ENCODE data around the gene LRBA. TPM values are rescaled to one million over a fixed set of nuclear protein-coding genes. Genes with fewer than 3 reads are reported as not detected.

The LRBA gene
- total RNA-seq, 2 donors from 2014 or later, result 55.5 to 77.7 TPM

GRCh38 chr4:150768497-150768896, 246.6 kb downstream of the LRBA start:
- intact Hi-C loops (cut with DNase I), result no loop called here
- H3K36me3 ChIP-seq, result no peaks in the 10 kb centered on the region
- no peak for TF ChIP-seq CTCF (IDR thresholded peaks at IDR 0.05)
- no peaks in the 10 kb centered on the region for H3K4me1 ChIP-seq
- H3K9ac ChIP-seq (ENCODE audit: low read depth in 2 of 2, low read length in 2 of 2), result no peak overlapping the region
- no peaks in the 10 kb centered on the region for H3K9me3 ChIP-seq
- H3K27me3 ChIP-seq, result no peaks in the 10 kb centered on the region
- no peak for DNase-seq
- H3K4me3 ChIP-seq, result no peak overlapping the region
- no peak overlapping the region for H3K27ac ChIP-seq

GRCh38 chr4:150765216-150765615, 249.9 kb downstream of the LRBA start:
- DNase-seq, result no peak

GRCh38 chr4:150751648-150752047, 263.4 kb downstream of the LRBA start:
- Histone ChIP-seq H3K36me3 (no peaks in the 10 kb centered on the region), H3K9me3 (no peaks in the 10 kb centered on the region), H3K27me3 (no peaks in the 10 kb centered on the region), H3K4me1 (no peaks in the 10 kb centered on the region), H3K27ac (no peak overlapping the region), H3K4me3 (no peak overlapping the region), H3K9ac (ENCODE audit: low read depth in 2 of 2, low read length in 2 of 2) (no peak overlapping the region)
- TF ChIP-seq CTCF (IDR thresholded peaks at IDR 0.05), result no peak
- intact Hi-C loops (cut with DNase I), result no loop called here
- DNase-seq, result no peak

More at GRCh38 chr4:150765216-150765615, 249.9 kb downstream of the LRBA start:
- TF ChIP-seq CTCF (IDR thresholded peaks at IDR 0.05), result no peak
- H3K27me3 ChIP-seq, result no peaks in the 10 kb centered on the region
- H3K4me1 ChIP-seq, result no peaks in the 10 kb centered on the region
- H3K9ac ChIP-seq (ENCODE audit: low read depth in 2 of 2, low read length in 2 of 2), result no peak overlapping the region
- intact Hi-C loops (cut with DNase I), result no loop called here
- no peaks in the 10 kb centered on the region for H3K9me3 ChIP-seq
- no peak overlapping the region for H3K4me3 ChIP-seq
- H3K27ac ChIP-seq, result no peak overlapping the region
- no peaks in the 10 kb centered on the region for H3K36me3 ChIP-seq

GRCh38 chr4:150750824-150751223, 264.3 kb downstream of the LRBA start:
- no peak for DNase-seq
- Histone ChIP-seq H3K36me3 (no peaks in the 10 kb centered on the region), H3K4me1 (no peaks in the 10 kb centered on the region), H3K4me3 (no peak overlapping the region), H3K27ac (no peak overlapping the region), H3K27me3 (no peaks in the 10 kb centered on the region), H3K9me3 (no peaks in the 10 kb centered on the region), H3K9ac (ENCODE audit: low read depth in 2 of 2, low read length in 2 of 2) (no peak overlapping the region)
- intact Hi-C loops (cut with DNase I), result no loop called here
- TF ChIP-seq CTCF (IDR thresholded peaks at IDR 0.05), result no peak

DNA sequence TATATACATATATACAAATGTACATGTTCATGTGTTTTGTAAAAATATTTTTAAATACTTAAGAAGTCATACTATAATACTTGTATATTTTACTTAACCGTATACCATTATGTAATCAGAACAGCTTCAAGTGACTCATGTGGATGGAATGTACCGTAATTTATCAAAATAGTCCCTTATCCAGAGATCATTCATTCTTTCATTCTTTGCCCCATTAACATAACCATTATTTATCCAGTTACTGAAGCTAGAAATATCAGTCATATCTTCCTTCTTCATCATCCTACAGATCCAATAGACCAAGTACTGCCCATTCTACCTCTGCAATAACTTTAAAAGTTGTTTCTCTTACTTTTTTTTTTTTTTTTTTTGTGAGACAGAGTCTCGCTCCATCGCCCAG, 268.9 kb downstream of the LRBA start:
- intact Hi-C loops (cut with DNase I), result no loop called here
- Histone ChIP-seq H3K27ac (no peak overlapping the region), H3K27me3 (no peaks in the 10 kb centered on the region), H3K4me3 (no peak overlapping the region), H3K9ac (ENCODE audit: low read depth in 2 of 2, low read length in 2 of 2) (no peak overlapping the region), H3K9me3 (no peaks in the 10 kb centered on the region), H3K4me1 (no peaks in the 10 kb centered on the region), H3K36me3 (no peaks in the 10 kb centered on the region)
- no peak for TF ChIP-seq CTCF (IDR thresholded peaks at IDR 0.05)
- DNase-seq, result no peak

DNA sequence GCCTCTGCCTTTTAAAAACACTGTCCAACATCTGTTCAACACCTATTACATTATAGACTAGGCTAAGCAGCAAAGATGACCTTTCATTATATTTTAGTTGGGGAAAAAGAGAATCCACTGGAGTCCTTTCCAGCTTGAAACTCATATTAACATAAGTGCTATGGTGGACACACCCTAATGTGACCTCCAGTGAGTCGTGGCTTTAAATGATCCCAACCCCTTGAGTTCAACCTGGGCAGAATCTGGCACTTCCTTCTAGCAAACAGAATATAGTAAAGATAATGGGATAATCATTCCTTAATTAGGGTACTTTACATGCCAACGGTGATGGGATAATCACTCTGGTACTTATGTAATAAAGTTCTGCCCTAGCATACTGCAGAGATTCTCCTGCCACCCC, 270.5 kb downstream of the LRBA start:
- H3K36me3 ChIP-seq, result no peaks in the 10 kb centered on the region
- TF ChIP-seq CTCF (IDR thresholded peaks at IDR 0.05), result no peak
- no peaks in the 10 kb centered on the region for H3K9me3 ChIP-seq
- DNase-seq, result no peak
- intact Hi-C loops (cut with DNase I), result no loop called here
- H3K9ac ChIP-seq (ENCODE audit: low read depth in 2 of 2, low read length in 2 of 2), result no peak overlapping the region
- H3K4me3 ChIP-seq, result no peak overlapping the region
- no peak overlapping the region for H3K27ac ChIP-seq
- H3K27me3 ChIP-seq, result no peaks in the 10 kb centered on the region
- no peaks in the 10 kb centered on the region for H3K4me1 ChIP-seq

All from colonic mucosa (tissue), 4 donors.